Endodermal cell (in vitro differentiated cells): ENCODE measurements around the gene UFSP1. TPM values are rescaled to one million over a fixed set of nuclear protein-coding genes. Genes with fewer than 3 reads are reported as not detected.

Source experiments
- DNase-seq: peaks from one replicate; pipeline ENCODE4 v3.0.0-alpha.2; 2017
- H3K27ac ChIP-seq: 2 replicates; pipeline ENCODE4 v1.5.1; 2013; ENCODE audit warnings: mild to moderate bottlenecking, low read depth, low read length, moderate library complexity
- H3K27me3 ChIP-seq: 2 replicates; pipeline ENCODE4 v1.6.1; 2013; ENCODE audit warnings: mild to moderate bottlenecking, low read length, moderate library complexity; ENCODE audit not compliant: insufficient read depth, control insufficient read depth, poor library complexity, severe bottlenecking
- H3K36me3 ChIP-seq: 2 replicates; pipeline ENCODE4 v1.7.0; 2013; ENCODE audit warnings: mild to moderate bottlenecking, low read length, moderate library complexity; ENCODE audit not compliant: control insufficient read depth, insufficient read depth
- H3K4me1 ChIP-seq: one replicate; pipeline ENCODE4 v1.7.0; 2013; ENCODE audit warnings: low read length; ENCODE audit not compliant: control insufficient read depth, insufficient read depth
- H3K4me3 ChIP-seq: 2 replicates; pipeline ENCODE4 v1.5.1; 2013; ENCODE audit warnings: mild to moderate bottlenecking, low read length, moderate library complexity
- H3K9ac ChIP-seq: 2 replicates; pipeline ENCODE4 v1.6.1; 2013; ENCODE audit warnings: mild to moderate bottlenecking, low read length, moderate library complexity; ENCODE audit not compliant: poor library complexity, severe bottlenecking; ENCODE audit errors: extremely low read depth
- H3K9me3 ChIP-seq: 2 replicates; pipeline ENCODE4 v1.6.1; 2013; ENCODE audit warnings: mild to moderate bottlenecking, low read length, moderate library complexity; ENCODE audit not compliant: control insufficient read depth
- H3K27ac Mint-ChIP-seq: 2 replicates; pipeline ENCODE4 v1.8.0; 2020; ENCODE audit warnings: mixed read lengths
- H3K27me3 Mint-ChIP-seq: 2 replicates; pipeline ENCODE4 v1.8.0; 2021; ENCODE audit warnings: mild to moderate bottlenecking, mixed read lengths; ENCODE audit not compliant: insufficient read depth
- H3K36me3 Mint-ChIP-seq: 2 replicates; pipeline ENCODE4 v1.8.0; 2020; ENCODE audit warnings: low read depth, mixed read lengths
- H3K4me1 Mint-ChIP-seq: 2 replicates; pipeline ENCODE4 v1.8.0; 2020; ENCODE audit warnings: mixed read lengths
- H3K4me3 Mint-ChIP-seq: 2 replicates; pipeline ENCODE4 v1.8.0; 2020; ENCODE audit warnings: mild to moderate bottlenecking, moderate library complexity, mixed read lengths
- H3K9me3 Mint-ChIP-seq: 2 replicates; pipeline ENCODE4 v1.8.0; 2020; ENCODE audit warnings: mild to moderate bottlenecking, mixed read lengths
- WGBS, 2 experiments: methylation state at CpG; one replicate each; pipeline versions ENCODE4 v1.1.5 to v1.1.7; 2013; ENCODE audit warnings: missing lambda C conversion rate in 2 of 2, mixed read lengths in 1 of 2; ENCODE audit not compliant: insufficient coverage in 1 of 2, insufficient read length in 1 of 2; 5-methylcytosine and 5-hydroxymethylcytosine counted together
- total RNA-seq, 2 donors: library from RNA; stranded (reverse); fragmentation: NEBNext Ultra II Directional in 1 of 2; extraction: Animal tissue kit (Norgen Biotek cat#: 25700) in 1 of 2; gene quantifications; 2 replicates in 1 of 2; 3 replicates in 1 of 2; pipeline ENCODE4 v1.2.1, GENCODE V29; 2021
- TF ChIP-seq, protein P1 (sequence below): fragments of 200-600 bp; sonication (generic); conservative IDR thresholded peaks from 2 replicates; pipeline ENCODE4 v1.5.0; 2021; ENCODE audit warnings: antibody characterized with exemption, mild to moderate bottlenecking

Gene UFSP1
- total RNA-seq, 2 donors from 2014 or later = 3.7 to 4.0 TPM

DNA sequence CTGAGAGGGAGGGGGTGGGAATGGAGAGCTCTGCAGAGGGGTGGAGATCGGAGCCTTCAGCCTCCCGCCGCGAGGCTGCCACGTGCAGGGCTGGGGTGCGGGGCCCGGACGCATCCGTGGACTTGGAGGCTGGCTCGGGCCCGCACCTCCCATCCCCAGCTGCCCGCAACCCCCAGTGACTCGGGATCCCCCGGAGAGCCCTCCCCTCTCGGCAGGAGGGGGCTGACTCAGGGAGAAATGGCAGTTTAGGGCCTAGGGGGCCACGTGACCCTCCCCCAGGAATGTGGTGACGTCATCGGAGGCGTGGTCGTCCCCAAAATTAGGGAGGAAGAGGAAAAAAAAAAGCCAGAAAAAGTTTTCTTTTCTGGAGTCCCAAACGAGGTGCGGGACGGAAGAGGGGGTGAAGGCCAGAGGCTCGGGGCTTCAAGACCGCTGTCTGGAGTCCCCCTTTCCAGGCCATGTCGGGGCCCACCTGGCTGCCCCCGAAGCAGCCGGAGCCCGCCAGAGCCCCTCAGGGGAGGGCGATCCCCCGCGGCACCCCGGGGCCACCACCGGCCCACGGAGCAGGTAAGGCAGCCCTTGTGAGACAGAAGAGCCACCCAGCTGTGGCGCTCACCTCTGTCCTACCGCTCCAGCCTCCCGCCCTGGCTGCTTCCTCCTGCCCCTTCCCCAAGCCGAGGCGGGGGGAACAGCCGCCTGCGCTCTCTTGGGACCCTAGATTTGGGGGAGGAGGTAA, 22.3 kb downstream of the UFSP1 start, which contains the start of gene TRIP6:
TRIP6 (plus strand) TSS at position 348 of the 736 bp plus-strand sequence; CDS start at position 459, 111 bp downstream.
- WGBS, 2 experiments = 1% methylated on average over 11 to 39 of the region's 42 CpGs
- H3K4me1 ChIP-seq = peaks cover 5% of the 10 kb centered on the region
- peak within 1 kb of the TSS; percentile 92 for H3K4me3 ChIP-seq
- peak; percentile 95 for DNase-seq
- peak within 1 kb of the TSS; percentile 82 for H3K27ac ChIP-seq
- Mint-ChIP-seq H3K4me1 (peaks cover 13% of the 10 kb centered on the region), H3K4me3 (peak within 1 kb of the TSS; percentile 88), H3K36me3 (peaks cover 44% of the 10 kb centered on the region), H3K27ac (peak within 1 kb of the TSS; percentile 99), H3K27me3 (no peaks in the 10 kb centered on the region), H3K9me3 (no peaks in the 10 kb centered on the region)
- TF ChIP-seq, protein P1, sequence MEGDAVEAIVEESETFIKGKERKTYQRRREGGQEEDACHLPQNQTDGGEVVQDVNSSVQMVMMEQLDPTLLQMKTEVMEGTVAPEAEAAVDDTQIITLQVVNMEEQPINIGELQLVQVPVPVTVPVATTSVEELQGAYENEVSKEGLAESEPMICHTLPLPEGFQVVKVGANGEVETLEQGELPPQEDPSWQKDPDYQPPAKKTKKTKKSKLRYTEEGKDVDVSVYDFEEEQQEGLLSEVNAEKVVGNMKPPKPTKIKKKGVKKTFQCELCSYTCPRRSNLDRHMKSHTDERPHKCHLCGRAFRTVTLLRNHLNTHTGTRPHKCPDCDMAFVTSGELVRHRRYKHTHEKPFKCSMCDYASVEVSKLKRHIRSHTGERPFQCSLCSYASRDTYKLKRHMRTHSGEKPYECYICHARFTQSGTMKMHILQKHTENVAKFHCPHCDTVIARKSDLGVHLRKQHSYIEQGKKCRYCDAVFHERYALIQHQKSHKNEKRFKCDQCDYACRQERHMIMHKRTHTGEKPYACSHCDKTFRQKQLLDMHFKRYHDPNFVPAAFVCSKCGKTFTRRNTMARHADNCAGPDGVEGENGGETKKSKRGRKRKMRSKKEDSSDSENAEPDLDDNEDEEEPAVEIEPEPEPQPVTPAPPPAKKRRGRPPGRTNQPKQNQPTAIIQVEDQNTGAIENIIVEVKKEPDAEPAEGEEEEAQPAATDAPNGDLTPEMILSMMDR = no peak
- no peaks in the 10 kb centered on the region for H3K9me3 ChIP-seq
- H3K36me3 ChIP-seq = peaks cover 30% of the 10 kb centered on the region
- no peaks in the 10 kb centered on the region for H3K27me3 ChIP-seq
- H3K9ac ChIP-seq = peak within 1 kb of the TSS; percentile 100

DNA sequence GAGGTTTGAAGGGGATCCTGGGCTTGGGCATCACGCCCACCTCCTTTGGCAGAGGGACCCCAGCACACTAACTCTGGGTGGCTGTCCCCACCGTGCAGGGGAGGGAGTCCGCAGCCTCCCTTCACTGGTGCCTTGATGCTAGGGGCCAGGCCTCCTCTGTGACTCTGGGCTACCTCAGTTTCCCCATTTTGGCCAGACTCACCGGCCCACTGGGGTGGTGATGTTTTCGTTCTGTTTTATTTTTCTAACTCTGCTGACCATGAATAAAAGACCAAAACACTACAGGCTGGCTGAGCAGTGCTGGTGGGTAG, 22.8 kb downstream of the UFSP1 start:
- H3K36me3 Mint-ChIP-seq = peaks cover 46% of the 10 kb centered on the region
- no peaks in the 10 kb centered on the region for H3K27me3 Mint-ChIP-seq
- H3K36me3 ChIP-seq = peaks cover 27% of the 10 kb centered on the region

DNA sequence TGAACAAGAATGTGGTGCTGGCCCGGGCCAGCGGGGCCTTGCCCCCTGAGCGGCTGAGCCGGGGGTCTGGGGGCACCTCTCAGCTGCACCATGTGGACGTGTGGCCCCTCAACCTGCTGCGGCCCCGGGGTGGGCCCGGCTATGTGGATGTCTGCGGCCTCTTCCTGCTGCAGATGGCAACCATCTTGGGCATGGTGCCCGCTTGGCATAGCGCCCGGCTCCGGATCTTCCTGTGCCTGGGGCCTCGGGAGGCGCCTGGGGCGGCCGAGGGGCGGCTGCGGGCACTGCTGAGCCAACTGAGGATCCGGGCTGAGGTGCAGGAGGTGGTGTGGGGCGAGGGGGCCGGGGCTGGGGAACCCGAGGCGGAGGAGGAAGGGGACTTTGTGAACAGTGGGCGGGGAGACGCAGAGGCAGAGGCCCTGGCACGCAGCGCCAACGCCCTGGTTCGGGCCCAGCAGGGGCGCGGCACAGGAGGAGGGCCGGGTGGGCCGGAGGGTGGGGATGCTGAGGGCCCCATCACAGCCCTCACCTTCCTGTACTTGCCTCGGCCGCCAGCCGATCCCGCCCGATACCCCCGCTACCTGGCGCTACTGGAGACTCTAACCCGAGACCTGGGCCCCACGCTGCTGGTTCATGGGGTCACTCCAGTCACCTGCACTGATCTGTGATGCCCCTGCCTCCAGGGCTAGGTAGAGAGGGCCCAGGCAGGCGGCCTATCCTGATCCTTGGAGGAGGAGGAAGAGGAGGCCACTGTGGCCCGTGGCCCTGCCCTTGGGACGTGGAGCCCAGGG, 23.4 kb downstream of the UFSP1 start:
- Histone ChIP-seq H3K27ac (no peak overlapping the region), H3K9me3 (no peaks in the 10 kb centered on the region), H3K4me3 (no peak overlapping the region), H3K27me3 (no peaks in the 10 kb centered on the region), H3K9ac (peak overlapping the region; percentile 100), H3K36me3 (peaks cover 21% of the 10 kb centered on the region), H3K4me1 (peaks cover 5% of the 10 kb centered on the region)
- Mint-ChIP-seq H3K27ac (peak overlapping the region; percentile 99), H3K4me1 (peaks cover 13% of the 10 kb centered on the region), H3K27me3 (no peaks in the 10 kb centered on the region), H3K9me3 (no peaks in the 10 kb centered on the region), H3K4me3 (peak overlapping the region; percentile 88), H3K36me3 (peaks cover 43% of the 10 kb centered on the region)
- 96% methylated on average over 13 to 46 of the region's 46 CpGs for WGBS, 2 experiments
- DNase-seq = peak; percentile 66
- TF ChIP-seq, protein P1 = no peak

More for the DNA sequence above, 22.8 kb downstream of the UFSP1 start:
- TF ChIP-seq, protein P1 = no peak
- Mint-ChIP-seq H3K27ac (peak overlapping the region; percentile 99), H3K4me3 (peak overlapping the region; percentile 88), H3K4me1 (peaks cover 13% of the 10 kb centered on the region), H3K9me3 (no peaks in the 10 kb centered on the region)
- Histone ChIP-seq H3K27me3 (no peaks in the 10 kb centered on the region), H3K9ac (peak overlapping the region; percentile 100), H3K4me3 (peak overlapping the region; percentile 92), H3K4me1 (peaks cover 5% of the 10 kb centered on the region), H3K9me3 (no peaks in the 10 kb centered on the region), H3K27ac (peak overlapping the region; percentile 82)
- no peak for DNase-seq
- WGBS, 2 experiments = 61% methylated on average over 5 of the region's 5 CpGs; no CpG with 5 or more reads in 1 of the 2 experiments
